Choroid plexus epithelial cell (primary cell): ENCODE data around the gene ARMH4.

ENCODE experiments used
- DNase-seq: peaks from one replicate; pipeline ENCODE4 v3.0.0-alpha.2; 2010; ENCODE audit warnings: low read depth
- H3K4me3 ChIP-seq: 2 replicates; pipeline ENCODE4 v1.5.1; 2011; ENCODE audit warnings: low read depth, mild to moderate bottlenecking, control low read depth, low read length, moderate library complexity
- CTCF ChIP-seq: conservative IDR thresholded peaks from 2 replicates; pipeline ENCODE4 v1.5.1; 2011; ENCODE audit warnings: low read depth, mild to moderate bottlenecking, control low read depth, inconsistent platforms, low read length, moderate library complexity

Gene ARMH4

DNA sequence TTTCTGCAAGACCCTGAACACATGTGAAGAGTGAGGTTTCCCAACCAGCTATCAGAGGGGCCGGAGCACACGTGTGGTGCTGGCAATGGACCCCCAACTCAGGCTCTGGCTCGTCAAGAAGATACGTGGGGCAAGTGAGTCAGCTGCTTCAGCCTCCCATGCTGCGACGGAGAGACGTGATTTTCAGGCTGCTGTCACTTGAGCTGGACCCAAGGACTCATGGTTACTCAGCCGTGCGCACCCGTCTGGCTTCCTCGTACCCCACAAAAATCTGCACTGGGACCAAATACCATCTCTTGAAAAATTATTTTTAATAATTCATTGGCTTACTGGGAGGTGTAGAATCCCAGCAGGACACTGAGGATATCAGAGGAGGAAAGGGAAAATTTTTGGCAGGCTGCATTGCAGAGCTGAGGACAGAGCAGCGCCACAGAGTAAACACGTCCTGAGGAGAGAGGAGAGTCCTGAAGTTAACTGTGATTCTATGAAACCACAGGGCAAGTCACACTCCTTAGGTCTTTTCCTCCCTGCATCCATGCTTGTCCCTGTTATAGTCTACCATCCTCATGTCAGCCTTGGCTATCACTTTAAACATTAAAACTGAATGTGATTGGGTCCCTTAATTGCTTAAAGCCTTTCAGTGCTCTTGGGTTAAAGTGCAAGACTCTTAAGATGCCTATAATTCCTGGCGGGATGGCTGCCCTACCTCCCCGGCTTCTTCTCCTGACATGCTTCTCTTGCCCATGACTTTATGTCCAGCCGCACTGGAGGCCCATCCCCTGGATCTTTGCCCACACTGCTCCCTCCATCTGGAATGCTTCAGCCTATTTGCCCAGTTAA is 190.8 kb downstream of the ARMH4 start:
- DNase-seq, result no peak
- no peak overlapping the region for H3K4me3 ChIP-seq
- no peak for TF ChIP-seq CTCF

GRCh38 chr14:57957441-57957840 is 194.6 kb downstream of the ARMH4 start:
- no peak for DNase-seq
- H3K4me3 ChIP-seq, result no peak overlapping the region
- no peak for TF ChIP-seq CTCF
